NCI-H1930 (cell line): ENCODE results near the gene FHAD1.

Experiments used
- DNase-seq, 2 experiments: peaks; one replicate each; lab custom pipeline; 2025; lab: John Stamatoyannopoulos, UW

FHAD1 gene

GRCh38 chr1:15246960-15247614 lies at the start of gene FHAD1:
FHAD1 (plus strand) TSS chr1:15247223; CDS start chr1:15251785, 4,562 bp downstream.
- peak; percentile 65 to 74 for DNase-seq

GRCh38 chr1:15197591-15198447 lies 49.2 kb upstream of the FHAD1 start:
- no peak for DNase-seq

GRCh38 chr1:15198684-15199083 lies 48.3 kb upstream of the FHAD1 start:
- DNase-seq: no peak

GRCh38 chr1:15201221-15201620 lies 45.8 kb upstream of the FHAD1 start:
- no peak for DNase-seq

- no peak for DNase-seq
These were observed 45.0 kb upstream of the FHAD1 start for GRCh38 chr1:15201849-15202551.

GRCh38 chr1:15204931-15205330 lies 42.1 kb upstream of the FHAD1 start:
- no peak for DNase-seq

GRCh38 chr1:15205586-15206346 lies 41.3 kb upstream of the FHAD1 start:
- DNase-seq: no peak

- DNase-seq: no peak
These were observed 40.5 kb upstream of the FHAD1 start for GRCh38 chr1:15206418-15207030.

- DNase-seq: no peak
These were observed 39.8 kb upstream of the FHAD1 start for GRCh38 chr1:15207031-15207828.

- no peak for DNase-seq
These were observed 39.1 kb upstream of the FHAD1 start for GRCh38 chr1:15207829-15208429.

GRCh38 chr1:15210651-15211375 lies 36.2 kb upstream of the FHAD1 start:
- no peak for DNase-seq

- no peak for DNase-seq
These were observed 35.6 kb upstream of the FHAD1 start for GRCh38 chr1:15211424-15211823.

- no peak for DNase-seq
These were observed 34.6 kb upstream of the FHAD1 start for GRCh38 chr1:15212216-15212953.

GRCh38 chr1:15212954-15213291 lies 34.1 kb upstream of the FHAD1 start:
- DNase-seq: no peak

- DNase-seq: no peak
These were observed 33.6 kb upstream of the FHAD1 start for GRCh38 chr1:15213341-15213821.

GRCh38 chr1:15214527-15214926 lies 32.5 kb upstream of the FHAD1 start:
- no peak for DNase-seq

- no peak for DNase-seq
These were observed 31.9 kb upstream of the FHAD1 start for GRCh38 chr1:15215116-15215515.

GRCh38 chr1:15217654-15218053 lies 29.4 kb upstream of the FHAD1 start:
- no peak for DNase-seq
